HepG2 (cell line): ENCODE data around the gene ACOT8. TPM values are rescaled to one million over a fixed set of nuclear protein-coding genes. Genes with fewer than 3 reads are reported as not detected.
A peak's percentile ranks its signal among the peaks of the same experiment; 100 is the strongest.

Source experiments
- ASH2L ChIP-seq: fragments of 300-600, 200-600 bp; sonication (generic); IDR thresholded peaks from 2 replicates; pipeline ENCODE4 v1.7.0; 2017; ENCODE audit warnings: low read depth, mild to moderate bottlenecking, moderate library complexity, mixed read lengths, low read length; ENCODE audit not compliant: insufficient read length
- BORCS8-MEF2B ChIP-seq: sonication (generic); formaldehyde crosslinking; IDR thresholded peaks from 2 replicates; pipeline ENCODE4 v1.8.0; 2022; ENCODE audit warnings: mild to moderate bottlenecking, missing genetic modification reagents
- ETV5 ChIP-seq: IDR thresholded peaks from 2 replicates; pipeline ENCODE4 v1.6.1; 2018; ENCODE audit warnings: missing biosample characterization, missing genetic modification reagents, inconsistent platforms, borderline replicate concordance
- FOXM1 ChIP-seq: sonication (generic); formaldehyde crosslinking; IDR thresholded peaks from 2 replicates; pipeline ENCODE4 v1.5.0; 2020; ENCODE audit warnings: missing genetic modification reagents
- GFI1 ChIP-seq: sonication (generic); formaldehyde crosslinking; IDR thresholded peaks from 2 replicates; pipeline ENCODE4 v1.5.0; 2020; ENCODE audit warnings: missing genetic modification reagents, mild to moderate bottlenecking, borderline replicate concordance
- HNF4A ChIP-seq: sonication (generic); formaldehyde crosslinking; IDR thresholded peaks from 2 replicates; pipeline ENCODE4 v1.4.0; 2020; ENCODE audit warnings: missing genetic modification reagents
- MIXL1 ChIP-seq: IDR thresholded peaks from 2 replicates; pipeline ENCODE4 v1.6.1; 2016
- PAX8 ChIP-seq: sonication (generic); formaldehyde crosslinking; IDR thresholded peaks from 2 replicates; pipeline ENCODE4 v1.8.0; 2022; ENCODE audit warnings: mild to moderate bottlenecking, missing genetic modification reagents, borderline replicate concordance
- PTBP1 ChIP-seq: fragments of 200-400 bp; formaldehyde crosslinking; IDR thresholded peaks from 2 replicates; pipeline ENCODE4 v1.6.1; 2018; ENCODE audit warnings: low read length, low read depth; ENCODE audit not compliant: poor library complexity, severe bottlenecking
- RAD21 ChIP-seq: fragments of 450-650 bp; formaldehyde crosslinking; IDR thresholded peaks from 2 replicates; pipeline ENCODE4 v1.5.0; 2020; ENCODE audit warnings: mild to moderate bottlenecking
- RFXANK ChIP-seq: IDR thresholded peaks from 2 replicates; pipeline ENCODE4 v1.6.1; 2016
- TOE1 ChIP-seq: sonication (generic); formaldehyde crosslinking; IDR thresholded peaks from 2 replicates; pipeline ENCODE4 v1.4.0; 2020; ENCODE audit warnings: mild to moderate bottlenecking, missing genetic modification reagents
- ZNF235 ChIP-seq: sonication (generic); formaldehyde crosslinking; IDR thresholded peaks from 2 replicates; pipeline ENCODE4 v1.8.1; 2023; ENCODE audit warnings: mild to moderate bottlenecking, missing genetic modification reagents, borderline replicate concordance
- ZNF34 ChIP-seq: sonication (generic); formaldehyde crosslinking; IDR thresholded peaks from 2 replicates; pipeline ENCODE4 v1.4.0; 2020; ENCODE audit warnings: mild to moderate bottlenecking, missing genetic modification reagents, borderline replicate concordance
- ZNF616 ChIP-seq: sonication (generic); formaldehyde crosslinking; IDR thresholded peaks from 2 replicates; pipeline ENCODE4 v1.5.0; 2020; ENCODE audit warnings: low read depth, mild to moderate bottlenecking, missing genetic modification reagents
- ZNF644 ChIP-seq: IDR thresholded peaks from 2 replicates; pipeline ENCODE4 v1.6.1; 2016; ENCODE audit warnings: low read depth
- ZNF660 ChIP-seq: sonication (generic); formaldehyde crosslinking; IDR thresholded peaks from 2 replicates; pipeline ENCODE4 v1.5.1; 2020; ENCODE audit warnings: mild to moderate bottlenecking, low read depth, missing genetic modification reagents, borderline replicate concordance
- ZNF850 ChIP-seq: sonication (generic); formaldehyde crosslinking; conservative IDR thresholded peaks from 2 replicates; pipeline ENCODE4 v1.9.0; 2021; ENCODE audit warnings: mild to moderate bottlenecking, missing genetic modification reagents
- ZSCAN21 ChIP-seq: sonication (generic); formaldehyde crosslinking; IDR thresholded peaks from 2 replicates; pipeline ENCODE4 v1.8.0; 2022; ENCODE audit warnings: mild to moderate bottlenecking, missing genetic modification reagents, moderate library complexity, borderline replicate concordance
- polyA plus RNA-seq, 8 experiments: library from polyadenylated mRNA; depleted of rRNA in 3 of 8; stranded (reverse) in 7 of 8; unstranded in 1 of 8; fragments of >200 nt; fragmentation: Illumina TruSeq in 4 of 8; extraction: Trizol in 4 of 8; gene quantifications; 2 replicates each; pipeline versions ENCODE4 v1.2.1 to v1.2.3, GENCODE V29; 2011 to 2016; ENCODE audit warnings: low read depth in 4 of 8, missing spikeins in 1 of 8, mixed read lengths in 1 of 8; ENCODE audit not compliant: insufficient read depth in 1 of 8
- total RNA-seq, 5 experiments: library from RNA; depleted of rRNA; stranded (reverse); fragments of >200 nt; fragmentation: Illumina TruSeq; extraction: Trizol; gene quantifications; 2 replicates each; pipeline ENCODE4 v1.2.3, GENCODE V29; 2016; ENCODE audit warnings: low read depth in 1 of 5
- TF ChIP-seq, protein P1 (sequence below): IDR thresholded peaks from 2 replicates; pipeline ENCODE4 v1.6.1; 2018; ENCODE audit warnings: missing genetic modification reagents
- TF ChIP-seq, protein P2 (sequence below): sonication (generic); formaldehyde crosslinking; conservative IDR thresholded peaks from 2 replicates; pipeline ENCODE4 v1.4.0; 2020; ENCODE audit warnings: missing genetic modification reagents
- TF ChIP-seq, protein P3 (sequence below): sonication (generic); formaldehyde crosslinking; IDR thresholded peaks from 2 replicates; pipeline ENCODE4 v1.4.0; 2020; ENCODE audit warnings: missing genetic modification reagents, borderline replicate concordance
- TF ChIP-seq, protein P4 (sequence below): sonication (generic); formaldehyde crosslinking; IDR thresholded peaks from 2 replicates; pipeline ENCODE4 v1.4.0; 2020; ENCODE audit warnings: mild to moderate bottlenecking, missing genetic modification reagents

The ACOT8 gene
- total and polyA plus RNA-seq, 2 of the 13 experiments (the other 11 are each of a cell fraction or from before 2014, with no cell fraction given), result 31.4 to 45.5 TPM

DNA sequence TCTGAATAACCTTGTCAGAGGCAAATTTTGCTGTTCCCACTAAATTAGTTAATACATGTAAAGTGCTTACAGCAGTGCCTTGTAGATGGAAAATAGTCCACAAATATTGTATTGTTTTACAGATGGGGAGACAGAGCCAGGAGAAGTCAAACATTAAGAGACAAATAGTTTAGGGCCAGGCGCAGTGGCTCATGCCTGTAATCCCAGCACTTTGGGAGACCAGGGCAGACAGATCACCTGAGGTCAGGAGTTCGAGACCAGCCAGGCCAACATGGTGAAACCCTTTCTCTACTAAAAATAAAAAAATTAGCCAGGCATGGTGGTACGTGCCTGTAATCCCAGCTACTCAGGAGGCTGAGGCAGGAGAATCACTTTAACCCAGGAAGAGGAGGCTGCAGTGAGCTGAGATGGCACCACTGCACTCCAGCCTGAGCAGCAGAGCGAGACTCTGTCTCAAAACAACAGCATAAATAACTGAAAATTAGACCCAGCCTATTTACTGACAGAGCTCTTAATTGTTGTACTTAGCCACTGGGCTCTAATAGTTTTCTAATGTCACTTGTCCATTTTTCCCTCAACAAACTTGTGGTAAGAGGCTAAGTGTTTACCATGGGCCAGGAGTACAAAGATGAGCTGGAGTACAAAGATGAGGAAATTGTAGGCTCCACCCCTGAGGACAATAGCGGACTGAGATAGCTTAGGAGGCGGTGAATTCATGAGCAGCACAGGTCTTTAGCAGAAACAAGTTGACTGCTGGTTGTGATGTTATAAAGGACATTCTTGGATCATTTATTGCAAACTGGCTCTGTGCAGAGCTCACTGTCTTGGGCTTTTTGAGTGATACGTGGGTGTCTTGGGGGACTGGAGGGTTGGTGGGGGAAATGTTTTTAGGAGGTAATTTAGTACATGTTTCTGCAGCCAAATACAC lies 6.6 kb upstream of the ACOT8 start (continued):
- TF ChIP-seq, protein P1, sequence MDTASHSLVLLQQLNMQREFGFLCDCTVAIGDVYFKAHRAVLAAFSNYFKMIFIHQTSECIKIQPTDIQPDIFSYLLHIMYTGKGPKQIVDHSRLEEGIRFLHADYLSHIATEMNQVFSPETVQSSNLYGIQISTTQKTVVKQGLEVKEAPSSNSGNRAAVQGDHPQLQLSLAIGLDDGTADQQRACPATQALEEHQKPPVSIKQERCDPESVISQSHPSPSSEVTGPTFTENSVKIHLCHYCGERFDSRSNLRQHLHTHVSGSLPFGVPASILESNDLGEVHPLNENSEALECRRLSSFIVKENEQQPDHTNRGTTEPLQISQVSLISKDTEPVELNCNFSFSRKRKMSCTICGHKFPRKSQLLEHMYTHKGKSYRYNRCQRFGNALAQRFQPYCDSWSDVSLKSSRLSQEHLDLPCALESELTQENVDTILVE (CRISPR knock-in tag), result no peak; the same call in 1 of the 2 replicates
- TF ChIP-seq ETV5 (CRISPR knock-in tag) (no peak; the same call in 1 of the 2 replicates), MIXL1 (peak; percentile 95), ZNF850 (no peak), FOXM1 (no peak), RFXANK (CRISPR knock-in tag) (no peak), ZNF235 (CRISPR knock-in tag) (no peak), ZNF616 (CRISPR knock-in tag) (no peak), ZSCAN21 (CRISPR knock-in tag) (peak; percentile 56; the same call in 1 of the 2 replicates), RAD21 (no peak; the same call in 1 of the 2 replicates), PAX8 (CRISPR knock-in tag) (no peak), ZNF660 (CRISPR knock-in tag) (no peak), BORCS8-MEF2B (CRISPR knock-in tag) (no peak), GFI1 (CRISPR knock-in tag) (no peak), ZNF644 (CRISPR knock-in tag) (peak; percentile 86), ZNF34 (no peak), TOE1 (CRISPR knock-in tag) (no peak), HNF4A (peak; percentile 93), ASH2L (peak; percentile 47), PTBP1 (no peak)
- TF ChIP-seq, protein P2, sequence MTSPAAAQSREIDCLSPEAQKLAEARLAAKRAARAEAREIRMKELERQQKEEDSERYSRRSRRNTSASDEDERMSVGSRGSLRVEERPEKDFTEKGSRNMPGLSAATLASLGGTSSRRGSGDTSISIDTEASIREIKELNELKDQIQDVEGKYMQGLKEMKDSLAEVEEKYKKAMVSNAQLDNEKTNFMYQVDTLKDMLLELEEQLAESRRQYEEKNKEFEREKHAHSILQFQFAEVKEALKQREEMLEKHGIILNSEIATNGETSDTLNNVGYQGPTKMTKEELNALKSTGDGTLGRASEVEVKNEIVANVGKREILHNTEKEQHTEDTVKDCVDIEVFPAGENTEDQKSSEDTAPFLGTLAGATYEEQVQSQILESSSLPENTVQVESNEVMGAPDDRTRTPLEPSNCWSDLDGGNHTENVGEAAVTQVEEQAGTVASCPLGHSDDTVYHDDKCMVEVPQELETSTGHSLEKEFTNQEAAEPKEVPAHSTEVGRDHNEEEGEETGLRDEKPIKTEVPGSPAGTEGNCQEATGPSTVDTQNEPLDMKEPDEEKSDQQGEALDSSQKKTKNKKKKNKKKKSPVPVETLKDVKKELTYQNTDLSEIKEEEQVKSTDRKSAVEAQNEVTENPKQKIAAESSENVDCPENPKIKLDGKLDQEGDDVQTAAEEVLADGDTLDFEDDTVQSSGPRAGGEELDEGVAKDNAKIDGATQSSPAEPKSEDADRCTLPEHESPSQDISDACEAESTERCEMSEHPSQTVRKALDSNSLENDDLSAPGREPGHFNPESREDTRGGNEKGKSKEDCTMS, result no peak
- TF ChIP-seq, protein P3, sequence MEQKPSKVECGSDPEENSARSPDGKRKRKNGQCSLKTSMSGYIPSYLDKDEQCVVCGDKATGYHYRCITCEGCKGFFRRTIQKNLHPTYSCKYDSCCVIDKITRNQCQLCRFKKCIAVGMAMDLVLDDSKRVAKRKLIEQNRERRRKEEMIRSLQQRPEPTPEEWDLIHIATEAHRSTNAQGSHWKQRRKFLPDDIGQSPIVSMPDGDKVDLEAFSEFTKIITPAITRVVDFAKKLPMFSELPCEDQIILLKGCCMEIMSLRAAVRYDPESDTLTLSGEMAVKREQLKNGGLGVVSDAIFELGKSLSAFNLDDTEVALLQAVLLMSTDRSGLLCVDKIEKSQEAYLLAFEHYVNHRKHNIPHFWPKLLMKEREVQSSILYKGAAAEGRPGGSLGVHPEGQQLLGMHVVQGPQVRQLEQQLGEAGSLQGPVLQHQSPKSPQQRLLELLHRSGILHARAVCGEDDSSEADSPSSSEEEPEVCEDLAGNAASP (CRISPR knock-in tag), result peak; percentile 43
- TF ChIP-seq, protein P4, sequence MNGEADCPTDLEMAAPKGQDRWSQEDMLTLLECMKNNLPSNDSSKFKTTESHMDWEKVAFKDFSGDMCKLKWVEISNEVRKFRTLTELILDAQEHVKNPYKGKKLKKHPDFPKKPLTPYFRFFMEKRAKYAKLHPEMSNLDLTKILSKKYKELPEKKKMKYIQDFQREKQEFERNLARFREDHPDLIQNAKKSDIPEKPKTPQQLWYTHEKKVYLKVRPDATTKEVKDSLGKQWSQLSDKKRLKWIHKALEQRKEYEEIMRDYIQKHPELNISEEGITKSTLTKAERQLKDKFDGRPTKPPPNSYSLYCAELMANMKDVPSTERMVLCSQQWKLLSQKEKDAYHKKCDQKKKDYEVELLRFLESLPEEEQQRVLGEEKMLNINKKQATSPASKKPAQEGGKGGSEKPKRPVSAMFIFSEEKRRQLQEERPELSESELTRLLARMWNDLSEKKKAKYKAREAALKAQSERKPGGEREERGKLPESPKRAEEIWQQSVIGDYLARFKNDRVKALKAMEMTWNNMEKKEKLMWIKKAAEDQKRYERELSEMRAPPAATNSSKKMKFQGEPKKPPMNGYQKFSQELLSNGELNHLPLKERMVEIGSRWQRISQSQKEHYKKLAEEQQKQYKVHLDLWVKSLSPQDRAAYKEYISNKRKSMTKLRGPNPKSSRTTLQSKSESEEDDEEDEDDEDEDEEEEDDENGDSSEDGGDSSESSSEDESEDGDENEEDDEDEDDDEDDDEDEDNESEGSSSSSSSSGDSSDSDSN, result peak; percentile 37; the same call in 1 of the 2 replicates
